Measurements from ENCODE around the gene PROS1. TPM values are rescaled to one million over a fixed set of nuclear protein-coding genes. Genes with fewer than 3 reads are reported as not detected.

The PROS1 gene
- total RNA-seq, 1 experiment from 2014 or later: 5.5 TPM

GRCh38 chr3:93936549-93936948 is 37.1 kb downstream of the PROS1 start:
- no TSS peak for BruUV-seq (replicated peaks)
- no peaks in the 10 kb centered on the region for H4K20me1 ChIP-seq (ENCODE audit: low read length)
- no peak overlapping the region for H3K4me2 ChIP-seq (ENCODE audit: low read length)
- no peak for ATAC-seq
- no peaks in the 10 kb centered on the region for H3K9me3 ChIP-seq (ENCODE audit: low read length)
- H2AFZ ChIP-seq (ENCODE audit: low read length): no peak overlapping the region
- CTCF ChIA-PET: no interaction called here
- no peaks in the 10 kb centered on the region for H3K36me3 ChIP-seq (ENCODE audit: low read depth, low read length)
- no peaks in the 10 kb centered on the region for H3K27me3 ChIP-seq (ENCODE audit: low read length)
- intact Hi-C loops (cut with micrococcal nuclease): no loop called here
- H3K4me3 ChIP-seq (ENCODE audit: low read length): no peak overlapping the region
- no peak overlapping the region for H3K27ac ChIP-seq (ENCODE audit: low read length)
- TF ChIP-seq CTCF (conservative IDR thresholded peaks at IDR 0.05; ENCODE audit: low read depth, low read length): no peak
- TF ChIP-seq EZH2phosphoT487 (IDR thresholded peaks at IDR 0.05; ENCODE audit: borderline replicate concordance, low read length): no peak
- no peak for TF ChIP-seq EZH2 (IDR thresholded peaks at IDR 0.05; ENCODE audit: low read length, unreplicated experiment)
- H3K4me1 ChIP-seq (ENCODE audit: insufficient read depth, low read length): no peaks in the 10 kb centered on the region
- POLR2A ChIA-PET (ENCODE audit: unreplicated experiment): no interaction called here
- H3K79me2 ChIP-seq (ENCODE audit: low read length): no peaks in the 10 kb centered on the region
- no peaks in the 10 kb centered on the region for H3F3A ChIP-seq (ENCODE audit: low read length, unreplicated experiment)
- no peak overlapping the region for H3K9ac ChIP-seq (ENCODE audit: low read length)
- no peak for DNase-seq
- no peaks in the 10 kb centered on the region for H3K9me2 ChIP-seq (replicated peaks; ENCODE audit: low read length)

- H3F3A ChIP-seq (ENCODE audit: low read length, unreplicated experiment): no peaks in the 10 kb centered on the region
- CTCF ChIA-PET: no interaction called here
- H3K4me3 ChIP-seq (ENCODE audit: low read length): no peak overlapping the region
- BruUV-seq (replicated peaks): no TSS peak
- H3K36me3 ChIP-seq (ENCODE audit: low read depth, low read length): no peaks in the 10 kb centered on the region
- no peak for TF ChIP-seq CTCF (conservative IDR thresholded peaks at IDR 0.05; ENCODE audit: low read depth, low read length)
- TF ChIP-seq EZH2 (IDR thresholded peaks at IDR 0.05; ENCODE audit: low read length, unreplicated experiment): no peak
- no peak for TF ChIP-seq EZH2phosphoT487 (IDR thresholded peaks at IDR 0.05; ENCODE audit: borderline replicate concordance, low read length)
- POLR2A ChIA-PET (ENCODE audit: unreplicated experiment): interaction anchor here (0.6 kb wide), 1 partner anchor 318 kb away, joined by 4 read pairs; no protein-coding TSS in a partner anchor
- H2AFZ ChIP-seq (ENCODE audit: low read length): no peak overlapping the region
- H3K4me2 ChIP-seq (ENCODE audit: low read length): no peak overlapping the region
- H3K79me2 ChIP-seq (ENCODE audit: low read length): no peaks in the 10 kb centered on the region
- no peak overlapping the region for H3K27ac ChIP-seq (ENCODE audit: low read length)
- intact Hi-C loops (cut with micrococcal nuclease): no loop called here
- no peaks in the 10 kb centered on the region for H4K20me1 ChIP-seq (ENCODE audit: low read length)
- no peaks in the 10 kb centered on the region for H3K4me1 ChIP-seq (ENCODE audit: insufficient read depth, low read length)
- H3K9me3 ChIP-seq (ENCODE audit: low read length): no peaks in the 10 kb centered on the region
- ATAC-seq (no peak), DNase-seq (no peak)
- H3K27me3 ChIP-seq (ENCODE audit: low read length): no peaks in the 10 kb centered on the region
- no peak overlapping the region for H3K9ac ChIP-seq (ENCODE audit: low read length)
- no peaks in the 10 kb centered on the region for H3K9me2 ChIP-seq (replicated peaks; ENCODE audit: low read length)
These were observed 39.2 kb downstream of the PROS1 start for GRCh38 chr3:93934366-93935046.

GRCh38 chr3:93931597-93932229 is 42.0 kb downstream of the PROS1 start:
- Histone ChIP-seq H3K27me3 (ENCODE audit: low read length) (no peaks in the 10 kb centered on the region), H4K20me1 (ENCODE audit: low read length) (no peaks in the 10 kb centered on the region), H3K9me2 (replicated peaks; ENCODE audit: low read length) (no peaks in the 10 kb centered on the region), H3K9me3 (ENCODE audit: low read length) (no peaks in the 10 kb centered on the region), H3K4me3 (ENCODE audit: low read length) (no peak overlapping the region), H3K4me2 (ENCODE audit: low read length) (no peak overlapping the region), H3K79me2 (ENCODE audit: low read length) (no peaks in the 10 kb centered on the region), H3K36me3 (ENCODE audit: low read depth, low read length) (no peaks in the 10 kb centered on the region), H2AFZ (ENCODE audit: low read length) (no peak overlapping the region), H3K27ac (ENCODE audit: low read length) (no peak overlapping the region), H3K9ac (ENCODE audit: low read length) (no peak overlapping the region), H3F3A (ENCODE audit: low read length, unreplicated experiment) (no peaks in the 10 kb centered on the region), H3K4me1 (ENCODE audit: insufficient read depth, low read length) (no peaks in the 10 kb centered on the region)
- ChIA-PET POLR2A (ENCODE audit: unreplicated experiment) (no interaction called here), CTCF (no interaction called here)
- TF ChIP-seq EZH2phosphoT487 (IDR thresholded peaks at IDR 0.05; ENCODE audit: borderline replicate concordance, low read length) (no peak), CTCF (conservative IDR thresholded peaks at IDR 0.05; ENCODE audit: low read depth, low read length) (no peak), EZH2 (IDR thresholded peaks at IDR 0.05; ENCODE audit: low read length, unreplicated experiment) (no peak)
- ATAC-seq: no peak
- no peak for DNase-seq
- no TSS peak for BruUV-seq (replicated peaks)
- intact Hi-C loops (cut with micrococcal nuclease): no loop called here
